ENCODE results near the gene POLD4. TPM values are rescaled to one million over a fixed set of nuclear protein-coding genes. Genes with fewer than 3 reads are reported as not detected.
"Not testable (repeated sequence)": the region's sequence is repeated elsewhere in the genome, so short reads cannot be mapped to it uniquely, and the experiment has no call there.

The POLD4 gene
- total RNA-seq, result 100 to 1,000 TPM; 145 to 148 TPM

- no peaks in the 10 kb centered on the region for H3K9me3 ChIP-seq
- DNase-seq (ENCODE audit: low spot score) (peak; percentile 95), ATAC-seq (ENCODE audit: insufficient number of reproducible peaks, low FRiP score, low read depth) (peak; percentile 53)
- H3K27me3 ChIP-seq (replicated peaks; ENCODE audit: insufficient read depth), result no peaks in the 10 kb centered on the region
- H3K36me3 ChIP-seq, result no peaks in the 10 kb centered on the region
- no peak for TF ChIP-seq CTCF (IDR thresholded peaks at IDR 0.05)
- H3K4me1 ChIP-seq (ENCODE audit: control insufficient read depth in 1 of 2, low read depth in 2 of 2), result peaks cover 50 to 68% of the 10 kb centered on the region in 2 donors
- H3K4me3 ChIP-seq, result peak within 1 kb of the TSS; percentile 89
- peak within 1 kb of the TSS; percentile 99 to 100 for H3K27ac ChIP-seq
Observed at GRCh38 chr11:67353317-67354074, at the start of gene POLD4. POLD4 (minus strand) TSS chr11:67353546; CDS start chr11:67353399, 147 bp downstream.

GRCh38 chr11:67403085-67403484 lies 49.7 kb upstream of the POLD4 start:
- not testable (repeated sequence) for ATAC-seq (ENCODE audit: insufficient number of reproducible peaks, low FRiP score, low read depth); H3K27ac ChIP-seq; H3K4me3 ChIP-seq; H3K27me3 ChIP-seq (replicated peaks; ENCODE audit: insufficient read depth); H3K9me3 ChIP-seq; DNase-seq (ENCODE audit: low spot score)
- Histone ChIP-seq H3K4me1 (ENCODE audit: control insufficient read depth in 1 of 2, low read depth in 2 of 2) (peaks cover 16 to 27% of the 10 kb centered on the region in 2 donors), H3K36me3 (peaks cover 15% of the 10 kb centered on the region)

- not testable (repeated sequence) for H3K9me3 ChIP-seq; ATAC-seq (ENCODE audit: insufficient number of reproducible peaks, low FRiP score, low read depth); DNase-seq (ENCODE audit: low spot score); H3K27me3 ChIP-seq (replicated peaks; ENCODE audit: insufficient read depth)
- peak overlapping the region; percentile 78 to 94 for H3K27ac ChIP-seq
- peak overlapping the region; percentile 100 for H3K4me3 ChIP-seq
- peaks cover 23% of the 10 kb centered on the region for H3K36me3 ChIP-seq
- H3K4me1 ChIP-seq (ENCODE audit: control insufficient read depth in 1 of 2, low read depth in 2 of 2), result peaks cover 16 to 27% of the 10 kb centered on the region in 2 donors
Observed at GRCh38 chr11:67402192-67402839, 49.0 kb upstream of the POLD4 start.

- H3K36me3 ChIP-seq, result peaks cover 29% of the 10 kb centered on the region
- DNase-seq (ENCODE audit: low spot score) (peak; percentile 44), ATAC-seq (ENCODE audit: insufficient number of reproducible peaks, low FRiP score, low read depth) (peak; percentile 89)
- H3K4me3 ChIP-seq, result peak within 1 kb of the TSS; percentile 100
- peaks cover 16 to 27% of the 10 kb centered on the region in 2 donors for H3K4me1 ChIP-seq (ENCODE audit: control insufficient read depth in 1 of 2, low read depth in 2 of 2)
- no peak for TF ChIP-seq CTCF (IDR thresholded peaks at IDR 0.05)
- H3K9me3 ChIP-seq, result no peaks in the 10 kb centered on the region
- H3K27ac ChIP-seq, result peak within 1 kb of the TSS; percentile 89 to 94
- peaks cover 5% of the 10 kb centered on the region for H3K27me3 ChIP-seq (replicated peaks; ENCODE audit: insufficient read depth)
Observed at GRCh38 chr11:67401495-67402191, 48.3 kb upstream of the POLD4 start, which contains the start of gene PPP1CA. PPP1CA (minus strand) TSS chr11:67401858; CDS start chr11:67401782, 76 bp downstream.

GRCh38 chr11:67400942-67401494 lies 47.7 kb upstream of the POLD4 start:
- ATAC-seq (ENCODE audit: insufficient number of reproducible peaks, low FRiP score, low read depth), result peak; percentile 5

More at GRCh38 chr11:67400942-67401494, 47.7 kb upstream of the POLD4 start:
- Histone ChIP-seq H3K27me3 (replicated peaks; ENCODE audit: insufficient read depth) (peaks cover 5% of the 10 kb centered on the region), H3K9me3 (no peaks in the 10 kb centered on the region), H3K4me3 (peak overlapping the region; percentile 100), H3K36me3 (peaks cover 29% of the 10 kb centered on the region), H3K27ac (peak overlapping the region; percentile 89 to 94), H3K4me1 (ENCODE audit: control insufficient read depth in 1 of 2, low read depth in 2 of 2) (peaks cover 16 to 27% of the 10 kb centered on the region in 2 donors)
- TF ChIP-seq CTCF (IDR thresholded peaks at IDR 0.05), result no peak
- DNase-seq (ENCODE audit: low spot score), result no peak

All from thoracic aorta (tissue), 2 donors.